HepG2 (cell line): ENCODE measurements around the gene NOTO. TPM values are rescaled to one million over a fixed set of nuclear protein-coding genes. Genes with fewer than 3 reads are reported as not detected.

Experiments
- FLYWCH1 ChIP-seq: sonication (generic); formaldehyde crosslinking; IDR thresholded peaks from 2 replicates; pipeline ENCODE4 v1.8.1; 2023; ENCODE audit warnings: mild to moderate bottlenecking, missing genetic modification reagents
- FOXK1 ChIP-seq: sonication (generic); formaldehyde crosslinking; IDR thresholded peaks from 2 replicates; pipeline ENCODE4 v1.4.0; 2020; ENCODE audit warnings: low read depth, missing genetic modification reagents, borderline replicate concordance
- GATAD1 ChIP-seq: IDR thresholded peaks from 2 replicates; pipeline ENCODE4 v1.6.1; 2016; ENCODE audit warnings: missing genetic modification reagents, missing compliant biosample characterization
- GTF3A ChIP-seq: sonication (generic); formaldehyde crosslinking; conservative IDR thresholded peaks from 2 replicates; pipeline ENCODE4 v1.4.0; 2020; ENCODE audit warnings: mild to moderate bottlenecking, missing genetic modification reagents
- LCORL ChIP-seq, 2 experiments: fragments of 450-650 bp in 1 of 2; sonication (generic) in 1 of 2; formaldehyde crosslinking in 1 of 2; IDR thresholded peaks; 2 replicates each; pipeline versions ENCODE4 v1.5.0 to v1.6.1; 2017 to 2020; ENCODE audit warnings: antibody characterized with exemption in 1 of 2, missing genetic modification reagents in 1 of 2
- THAP11 ChIP-seq: IDR thresholded peaks from 2 replicates; pipeline ENCODE4 v1.6.1; 2016; ENCODE audit warnings: missing biosample characterization, missing genetic modification reagents
- ZNF414 ChIP-seq: sonication (generic); formaldehyde crosslinking; IDR thresholded peaks from 2 replicates; pipeline ENCODE4 v1.5.0; 2020; ENCODE audit warnings: missing genetic modification reagents
- ZNF562 ChIP-seq: sonication (generic); formaldehyde crosslinking; IDR thresholded peaks from 2 replicates; pipeline ENCODE4 v1.8.0; 2022; ENCODE audit warnings: missing genetic modification reagents, borderline replicate concordance
- ZNF691 ChIP-seq: sonication (generic); formaldehyde crosslinking; IDR thresholded peaks from 2 replicates; pipeline ENCODE4 v1.4.0; 2020; ENCODE audit warnings: missing genetic modification reagents, low read depth, mild to moderate bottlenecking, borderline replicate concordance
- ZSCAN12 ChIP-seq: sonication (generic); formaldehyde crosslinking; IDR thresholded peaks from 2 replicates; pipeline ENCODE4 v1.9.0; 2021; ENCODE audit warnings: mild to moderate bottlenecking, missing genetic modification reagents
- ZSCAN21 ChIP-seq: sonication (generic); formaldehyde crosslinking; IDR thresholded peaks from 2 replicates; pipeline ENCODE4 v1.8.0; 2022; ENCODE audit warnings: mild to moderate bottlenecking, missing genetic modification reagents, moderate library complexity, borderline replicate concordance
- polyA plus RNA-seq, 8 experiments: library from polyadenylated mRNA; depleted of rRNA in 3 of 8; stranded (reverse) in 7 of 8; unstranded in 1 of 8; fragments of >200 nt; fragmentation: Illumina TruSeq in 4 of 8; extraction: Trizol in 4 of 8; gene quantifications; 2 replicates each; pipeline versions ENCODE4 v1.2.1 to v1.2.3, GENCODE V29; 2011 to 2016; ENCODE audit warnings: low read depth in 4 of 8, missing spikeins in 1 of 8, mixed read lengths in 1 of 8; ENCODE audit not compliant: insufficient read depth in 1 of 8
- total RNA-seq, 5 experiments: library from RNA; depleted of rRNA; stranded (reverse); fragments of >200 nt; fragmentation: Illumina TruSeq; extraction: Trizol; gene quantifications; 2 replicates each; pipeline ENCODE4 v1.2.3, GENCODE V29; 2016; ENCODE audit warnings: low read depth in 1 of 5

The NOTO gene
- total and polyA plus RNA-seq, 2 of the 13 experiments (the other 11 are each of a cell fraction or from before 2014, with no cell fraction given), result not detected

GRCh38 chr2:73260338-73260984, 58.1 kb downstream of the NOTO start (continued):
- TF ChIP-seq ZSCAN21 (no peak), FLYWCH1 (CRISPR knock-in tag) (no peak), ZNF414 (CRISPR knock-in tag) (no peak), ZNF562 (CRISPR knock-in tag) (no peak), LCORL (IDR thresholded peaks at IDR 0.05) (no peak), LCORL (CRISPR knock-in tag; IDR thresholded peaks at IDR 0.05) (peak; percentile 79), GATAD1 (CRISPR knock-in tag) (0 out of 2 replicates have a peak, but pooled peaks have one; percentile 26), ZNF691 (peak; percentile 32; the same call in 1 of the 2 replicates), GTF3A (CRISPR knock-in tag) (no peak), ZSCAN12 (no peak), THAP11 (CRISPR knock-in tag) (0 out of 2 replicates have a peak, but pooled peaks have one; percentile 36), FOXK1 (CRISPR knock-in tag) (0 out of 2 replicates have a peak, but pooled peaks have one; percentile 17)

Other genes with a start within 250 kb of the NOTO start
- gene SFXN5, start 130.9 kb upstream of the NOTO start, total RNA-seq (2016; rRNA removed; fragmentation: Illumina TruSeq; extraction: Trizol), result 22.2 and 34.9 TPM in 2 replicates
- gene SFXN5, start 130.9 kb upstream of the NOTO start, polyA plus RNA-seq (2011; rRNA removed), result 37.4 and 42.8 TPM in 2 replicates
- 8.7 and 9.4 TPM in 2 replicates for gene RAB11FIP5, start 89.6 kb upstream of the NOTO start, total RNA-seq (2016; rRNA removed; fragmentation: Illumina TruSeq; extraction: Trizol)
- gene RAB11FIP5, start 89.6 kb upstream of the NOTO start, polyA plus RNA-seq (2011; rRNA removed), result 21.9 and 22.9 TPM in 2 replicates
- gene SMYD5, start 11.7 kb downstream of the NOTO start, total RNA-seq (2016; rRNA removed; fragmentation: Illumina TruSeq; extraction: Trizol), result 70.4 and 70.6 TPM in 2 replicates
- 55.8 and 62.2 TPM in 2 replicates for gene SMYD5, start 11.7 kb downstream of the NOTO start, polyA plus RNA-seq (2011; rRNA removed)
- gene PRADC1, start 30.7 kb downstream of the NOTO start, total RNA-seq (2016; rRNA removed; fragmentation: Illumina TruSeq; extraction: Trizol), result 30.0 and 37.2 TPM in 2 replicates
- 11.6 and 12.1 TPM in 2 replicates for gene PRADC1, start 30.7 kb downstream of the NOTO start, polyA plus RNA-seq (2011; rRNA removed)
- 517 and 689 TPM in 2 replicates for gene CCT7, start 31.7 kb downstream of the NOTO start, total RNA-seq (2016; rRNA removed; fragmentation: Illumina TruSeq; extraction: Trizol)
- gene CCT7, start 31.7 kb downstream of the NOTO start, polyA plus RNA-seq (2011; rRNA removed), result 326 and 347 TPM in 2 replicates
- gene FBXO41, start 81.9 kb downstream of the NOTO start, total RNA-seq (2016; rRNA removed; fragmentation: Illumina TruSeq; extraction: Trizol), result 3.0 and 4.2 TPM in 2 replicates
- 10.3 and 11.1 TPM in 2 replicates for gene FBXO41, start 81.9 kb downstream of the NOTO start, polyA plus RNA-seq (2011; rRNA removed)
- not detected in 2 replicates for gene EGR4, start 91.0 kb downstream of the NOTO start, total RNA-seq (2016; rRNA removed; fragmentation: Illumina TruSeq; extraction: Trizol)
- gene EGR4, start 91.0 kb downstream of the NOTO start, polyA plus RNA-seq (2011; rRNA removed), result not detected in 2 replicates
- gene ALMS1, start 183.3 kb downstream of the NOTO start, total RNA-seq (2016; rRNA removed; fragmentation: Illumina TruSeq; extraction: Trizol), result 21.2 and 28.8 TPM in 2 replicates
- gene ALMS1, start 183.3 kb downstream of the NOTO start, polyA plus RNA-seq (2011; rRNA removed), result 12.9 and 13.2 TPM in 2 replicates